Lower leg skin (tissue), 4 donors: ENCODE measurements around the gene PDSS1. TPM values are rescaled to one million over a fixed set of nuclear protein-coding genes. Genes with fewer than 3 reads are reported as not detected.

Experiments
- DNase-seq, 2 donors: peaks; one replicate each; pipeline ENCODE4 v3.0.0-alpha.2; 2019; ENCODE audit warnings: low spot score in 2 of 2
- H3K4me3 ChIP-seq: fragments of 200-600 bp; sonication (generic); 2 replicates; pipeline ENCODE4 v1.5.1; 2017; ENCODE audit warnings: mild to moderate bottlenecking, low read depth; ENCODE audit not compliant: poor library complexity, severe bottlenecking
- CTCF ChIP-seq, 3 donors: fragments of 450-650 bp; IDR thresholded peaks; one replicate each; pipeline ENCODE4 v1.5.1; 2016; ENCODE audit warnings: antibody characterized with exemption in 3 of 3, mild to moderate bottlenecking in 3 of 3, moderate library complexity in 2 of 3
- POLR2A ChIP-seq, 2 donors: fragments of 450-650 bp; IDR thresholded peaks; one replicate each; pipeline ENCODE4 v1.6.1; 2016 to 2017; ENCODE audit warnings: antibody characterized with exemption in 2 of 2, mild to moderate bottlenecking in 1 of 2, moderate library complexity in 1 of 2
- WGBS, 2 donors: methylation state at CpG; one replicate each; pipeline ENCODE4 v1.1.5; 2018; 5-methylcytosine and 5-hydroxymethylcytosine counted together
- intact Hi-C: fragments of 100-400 bp; cut with DNase I; formaldehyde crosslinking; loops from one replicate; pipeline ENCODE4 v1.15.0; 2023; ENCODE audit warnings: low total_unique reads
- total RNA-seq, 4 donors: library from RNA; depleted of rRNA; stranded (reverse); fragments of >200 nt; gene quantifications; one replicate each; pipeline ENCODE4 v1.1.0, GENCODE V29; 2016

PDSS1 gene
- total RNA-seq, 4 donors from 2014 or later = 1.4 to 4.7 (median 2.7) TPM

- 87 to 92% methylated on average over 10 of the region's 10 CpGs for WGBS, 2 donors
- no peak overlapping the region for H3K4me3 ChIP-seq
- TF ChIP-seq POLR2A (IDR thresholded peaks at IDR 0.05) (no peak), CTCF (IDR thresholded peaks at IDR 0.05) (no peak)
- DNase-seq = no peak
- intact Hi-C loops = no loop called here
Observed at GRCh38 chr10:26706936-26707335, 9.4 kb downstream of the PDSS1 start.

- intact Hi-C loops = no loop called here
- no peak overlapping the region for H3K4me3 ChIP-seq
- peak in 1 of 2 donors; percentile 54 for DNase-seq
- WGBS, 2 donors = 98 to 99% methylated on average over 3 to 5 of the region's 5 CpGs
- TF ChIP-seq POLR2A (IDR thresholded peaks at IDR 0.05) (no peak), CTCF (IDR thresholded peaks at IDR 0.05) (no peak)
Observed at GRCh38 chr10:26711324-26711723, 13.8 kb downstream of the PDSS1 start.

- WGBS, 2 donors = 82 to 93% methylated on average over 1 of the region's 1 CpG
Observed at GRCh38 chr10:26714415-26715136, 17.1 kb downstream of the PDSS1 start.

GRCh38 chr10:26715137-26715487 is 17.6 kb downstream of the PDSS1 start:
- intact Hi-C loops = no loop called here
- 84 to 90% methylated on average over 2 of the region's 2 CpGs for WGBS, 2 donors
- DNase-seq = peak in 1 of 2 donors; percentile 25
- TF ChIP-seq CTCF (IDR thresholded peaks at IDR 0.05) (no peak), POLR2A (IDR thresholded peaks at IDR 0.05) (no peak)
- H3K4me3 ChIP-seq = no peak overlapping the region

More at GRCh38 chr10:26714415-26715136, 17.1 kb downstream of the PDSS1 start:
- TF ChIP-seq POLR2A (IDR thresholded peaks at IDR 0.05) = no peak
- TF ChIP-seq CTCF (IDR thresholded peaks at IDR 0.05) = no peak
- intact Hi-C loops = no loop called here
- DNase-seq = peak in 1 of 2 donors; percentile 15
- H3K4me3 ChIP-seq = no peak overlapping the region

GRCh38 chr10:26717476-26717875 is 20.0 kb downstream of the PDSS1 start:
- DNase-seq = peak in 1 of 2 donors; percentile 42

More at GRCh38 chr10:26717476-26717875, 20.0 kb downstream of the PDSS1 start:
- no peak overlapping the region for H3K4me3 ChIP-seq
- TF ChIP-seq CTCF (IDR thresholded peaks at IDR 0.05) (no peak), POLR2A (IDR thresholded peaks at IDR 0.05) (no peak)
- intact Hi-C loops = no loop called here
- WGBS, 2 donors = 89 to 91% methylated on average over 7 of the region's 7 CpGs
